Panc1 (cell line): ENCODE data around the gene SLIT3. TPM values are rescaled to one million over a fixed set of nuclear protein-coding genes. Genes with fewer than 3 reads are reported as not detected.

Experiments
- ATAC-seq: fragments of 200-7000 bp; cut with Tn5 transposase; 2 replicates; pipeline ENCODE4 v1.9.1; 2020; ENCODE audit warnings: mild to moderate bottlenecking, moderate library complexity
- BruUV-seq: library from RNA; stranded (reverse); fragments of 400-500 nt; replicated peaks from 2 replicates; lab custom pipeline; 2021; lab: Mats Ljungman, UMichigan
- CTCF ChIA-PET: fragments of 300-600 bp; sonication (Branson Sonifier 250); formaldehyde crosslinking; loops from one replicate; lab custom pipeline; 2022; ENCODE audit warnings: antibody characterized with exemption; lab: Charles Lee
- POLR2A ChIA-PET: fragments of 300-600 bp; sonication (Branson Sonifier 250); formaldehyde crosslinking; loops from one replicate; lab custom pipeline; 2022; ENCODE audit warnings: antibody characterized with exemption; lab: Charles Lee
- DNase-seq: peaks from one replicate; pipeline ENCODE4 v3.0.0-alpha.2; 2010; ENCODE audit warnings: low read depth, low spot score
- H3K27ac ChIP-seq: 2 replicates; pipeline ENCODE4 v1.5.1; 2011; ENCODE audit warnings: mild to moderate bottlenecking, low read length, inconsistent platforms
- H3K27me3 ChIP-seq: fragments of 200-500 bp; sonication (Bioruptor generic); 2 replicates; pipeline ENCODE4 v1.6.0; 2014; ENCODE audit warnings: low read length, inconsistent platforms; ENCODE audit not compliant: control insufficient read depth, insufficient read depth
- H3K36me3 ChIP-seq: fragments of 200-500 bp; sonication (Bioruptor generic); 2 replicates; pipeline ENCODE4 v1.5.1; 2014; ENCODE audit warnings: inconsistent platforms, mild to moderate bottlenecking, low read length, moderate library complexity; ENCODE audit not compliant: control insufficient read depth, insufficient read depth
- H3K4me1 ChIP-seq: 2 replicates; pipeline ENCODE4 v1.5.1; 2011; ENCODE audit warnings: inconsistent platforms, mild to moderate bottlenecking, low read length, moderate library complexity; ENCODE audit not compliant: control insufficient read depth, insufficient read depth
- H3K4me3 ChIP-seq, 2 experiments: 2 replicates each; pipeline ENCODE4 v1.5.1; 2011 to 2012; ENCODE audit warnings: low read depth in 2 of 2, low read length in 2 of 2, mild to moderate bottlenecking in 2 of 2, inconsistent platforms in 1 of 2, moderate library complexity in 1 of 2
- H3K9me3 ChIP-seq: fragments of 200-500 bp; sonication (Bioruptor generic); 2 replicates; pipeline ENCODE4 v1.5.1; 2014; ENCODE audit warnings: low read depth, mild to moderate bottlenecking, inconsistent platforms, low read length, moderate library complexity; ENCODE audit not compliant: control insufficient read depth, insufficient read depth
- POLR2AphosphoS5 ChIP-seq: IDR thresholded peaks from 2 replicates; pipeline ENCODE4 v1.6.1; 2012; ENCODE audit warnings: mild to moderate bottlenecking, low read depth, low read length, moderate library complexity
- SIN3A ChIP-seq: IDR thresholded peaks from 2 replicates; pipeline ENCODE4 v1.6.1; 2012; ENCODE audit warnings: low read depth, mild to moderate bottlenecking, low read length, moderate library complexity, borderline replicate concordance; ENCODE audit not compliant: insufficient read depth
- TCF7L2 ChIP-seq: IDR thresholded peaks from 2 replicates; pipeline ENCODE4 v1.6.1; 2011; ENCODE audit warnings: mild to moderate bottlenecking, low read depth, low read length, inconsistent platforms
- in situ Hi-C: cut with HindIII; loops from 2 replicates; pipeline ENCODE4 v1.10.0; 2016; ENCODE audit warnings: low sequenced_read_pairs, low pct_unique_long_range_greater_than_20kb
- intact Hi-C: fragments of 100-400 bp; cut with micrococcal nuclease; formaldehyde crosslinking; loops from one replicate; pipeline ENCODE4 v1.10.0; 2022; ENCODE audit not compliant: unreplicated experiment
- total RNA-seq: library from RNA; stranded (reverse); gene quantifications from one replicate; pipeline ENCODE4 v1.2.1, GENCODE V29; 2021; ENCODE audit not compliant: unreplicated experiment
- TF ChIP-seq, protein P1 (sequence below), 2 experiments: IDR thresholded peaks; 2 replicates each; pipeline ENCODE4 v1.6.1; 2011 to 2012; ENCODE audit warnings: low read depth in 2 of 2, control low read depth in 1 of 2, low read length in 1 of 2, mild to moderate bottlenecking in 1 of 2, moderate library complexity in 1 of 2; ENCODE audit not compliant: insufficient read depth in 1 of 2
- TF ChIP-seq, protein P2 (sequence below): fragments of 450-650 bp; IDR thresholded peaks from 2 replicates; pipeline ENCODE4 v1.5.1; 2017; ENCODE audit warnings: mild to moderate bottlenecking

The SLIT3 gene
- total RNA-seq, 1 experiment from 2014 or later = 26.4 TPM

DNA sequence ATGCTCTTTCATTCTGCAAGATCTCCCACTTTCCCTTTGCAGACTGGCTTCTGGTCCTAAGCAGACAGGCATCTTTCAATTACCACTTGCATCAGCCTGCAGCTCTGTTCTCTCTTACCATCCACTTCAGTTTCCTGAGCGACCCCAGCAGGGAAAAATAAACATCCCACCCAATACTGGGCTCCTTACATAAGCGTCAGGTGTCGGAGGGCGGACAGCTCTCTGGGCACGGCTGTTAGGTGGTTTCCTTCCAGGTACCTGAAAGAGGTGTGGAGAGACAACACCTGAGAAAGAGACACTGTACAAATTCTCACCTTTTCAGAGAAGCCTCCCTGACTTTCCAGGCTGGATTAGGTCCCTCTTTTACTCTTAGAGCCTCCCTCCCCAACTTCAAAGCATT lies 576.7 kb downstream of the SLIT3 start:
- Histone ChIP-seq H3K36me3 (no peaks in the 10 kb centered on the region), H3K27me3 (no peaks in the 10 kb centered on the region), H3K9me3 (no peaks in the 10 kb centered on the region), H3K4me1 (no peaks in the 10 kb centered on the region), H3K4me3 (no peak overlapping the region), H3K27ac (no peak overlapping the region)
- BruUV-seq = no TSS peak
- DNase-seq (no peak), ATAC-seq (no peak)
- CTCF ChIA-PET = no interaction called here
- in situ Hi-C loops (no loop called here), intact Hi-C loops (no loop called here)
- POLR2A ChIA-PET = no interaction called here
- TF ChIP-seq, protein P1, sequence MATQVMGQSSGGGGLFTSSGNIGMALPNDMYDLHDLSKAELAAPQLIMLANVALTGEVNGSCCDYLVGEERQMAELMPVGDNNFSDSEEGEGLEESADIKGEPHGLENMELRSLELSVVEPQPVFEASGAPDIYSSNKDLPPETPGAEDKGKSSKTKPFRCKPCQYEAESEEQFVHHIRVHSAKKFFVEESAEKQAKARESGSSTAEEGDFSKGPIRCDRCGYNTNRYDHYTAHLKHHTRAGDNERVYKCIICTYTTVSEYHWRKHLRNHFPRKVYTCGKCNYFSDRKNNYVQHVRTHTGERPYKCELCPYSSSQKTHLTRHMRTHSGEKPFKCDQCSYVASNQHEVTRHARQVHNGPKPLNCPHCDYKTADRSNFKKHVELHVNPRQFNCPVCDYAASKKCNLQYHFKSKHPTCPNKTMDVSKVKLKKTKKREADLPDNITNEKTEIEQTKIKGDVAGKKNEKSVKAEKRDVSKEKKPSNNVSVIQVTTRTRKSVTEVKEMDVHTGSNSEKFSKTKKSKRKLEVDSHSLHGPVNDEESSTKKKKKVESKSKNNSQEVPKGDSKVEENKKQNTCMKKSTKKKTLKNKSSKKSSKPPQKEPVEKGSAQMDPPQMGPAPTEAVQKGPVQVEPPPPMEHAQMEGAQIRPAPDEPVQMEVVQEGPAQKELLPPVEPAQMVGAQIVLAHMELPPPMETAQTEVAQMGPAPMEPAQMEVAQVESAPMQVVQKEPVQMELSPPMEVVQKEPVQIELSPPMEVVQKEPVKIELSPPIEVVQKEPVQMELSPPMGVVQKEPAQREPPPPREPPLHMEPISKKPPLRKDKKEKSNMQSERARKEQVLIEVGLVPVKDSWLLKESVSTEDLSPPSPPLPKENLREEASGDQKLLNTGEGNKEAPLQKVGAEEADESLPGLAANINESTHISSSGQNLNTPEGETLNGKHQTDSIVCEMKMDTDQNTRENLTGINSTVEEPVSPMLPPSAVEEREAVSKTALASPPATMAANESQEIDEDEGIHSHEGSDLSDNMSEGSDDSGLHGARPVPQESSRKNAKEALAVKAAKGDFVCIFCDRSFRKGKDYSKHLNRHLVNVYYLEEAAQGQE (IDR thresholded peaks at IDR 0.05; ENCODE audit: insufficient read depth in 1 of 2, low read depth in 2 of 2, low read length in 1 of 2) = no peak
- no peak for TF ChIP-seq SIN3A
- no peak for TF ChIP-seq POLR2AphosphoS5

DNA sequence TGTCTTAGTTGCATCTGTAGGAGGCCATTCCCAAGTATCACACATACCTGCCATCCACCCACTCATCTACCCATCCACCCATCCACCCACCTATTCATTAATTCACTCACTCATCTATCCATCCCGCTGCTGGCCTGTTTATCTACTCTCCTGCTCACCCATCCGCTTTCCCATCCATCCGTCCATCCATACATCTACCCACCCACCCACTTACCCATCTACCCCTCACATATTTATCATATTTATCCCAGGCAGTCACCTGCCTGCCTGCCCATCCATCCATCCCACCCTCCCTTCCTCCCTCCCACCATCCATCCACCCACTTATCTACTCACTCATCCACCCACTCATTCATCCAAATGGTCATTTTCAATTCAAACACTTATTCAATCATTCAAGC lies 577.9 kb downstream of the SLIT3 start:
- BruUV-seq = no TSS peak
- no peaks in the 10 kb centered on the region for H3K27me3 ChIP-seq
- DNase-seq = no peak

More for the DNA sequence above, 577.9 kb downstream of the SLIT3 start:
- TF ChIP-seq, protein P1 (IDR thresholded peaks at IDR 0.05; ENCODE audit: insufficient read depth in 1 of 2, low read depth in 2 of 2, low read length in 1 of 2) = no peak
- TF ChIP-seq, protein P2, sequence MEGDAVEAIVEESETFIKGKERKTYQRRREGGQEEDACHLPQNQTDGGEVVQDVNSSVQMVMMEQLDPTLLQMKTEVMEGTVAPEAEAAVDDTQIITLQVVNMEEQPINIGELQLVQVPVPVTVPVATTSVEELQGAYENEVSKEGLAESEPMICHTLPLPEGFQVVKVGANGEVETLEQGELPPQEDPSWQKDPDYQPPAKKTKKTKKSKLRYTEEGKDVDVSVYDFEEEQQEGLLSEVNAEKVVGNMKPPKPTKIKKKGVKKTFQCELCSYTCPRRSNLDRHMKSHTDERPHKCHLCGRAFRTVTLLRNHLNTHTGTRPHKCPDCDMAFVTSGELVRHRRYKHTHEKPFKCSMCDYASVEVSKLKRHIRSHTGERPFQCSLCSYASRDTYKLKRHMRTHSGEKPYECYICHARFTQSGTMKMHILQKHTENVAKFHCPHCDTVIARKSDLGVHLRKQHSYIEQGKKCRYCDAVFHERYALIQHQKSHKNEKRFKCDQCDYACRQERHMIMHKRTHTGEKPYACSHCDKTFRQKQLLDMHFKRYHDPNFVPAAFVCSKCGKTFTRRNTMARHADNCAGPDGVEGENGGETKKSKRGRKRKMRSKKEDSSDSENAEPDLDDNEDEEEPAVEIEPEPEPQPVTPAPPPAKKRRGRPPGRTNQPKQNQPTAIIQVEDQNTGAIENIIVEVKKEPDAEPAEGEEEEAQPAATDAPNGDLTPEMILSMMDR = no peak
- TF ChIP-seq POLR2AphosphoS5 (no peak), TCF7L2 (no peak), SIN3A (no peak)
- ChIA-PET CTCF (no interaction called here), POLR2A (no interaction called here)
- Histone ChIP-seq H3K27ac (no peak overlapping the region), H3K9me3 (no peaks in the 10 kb centered on the region), H3K4me1 (no peaks in the 10 kb centered on the region), H3K36me3 (no peaks in the 10 kb centered on the region), H3K4me3 (no peak overlapping the region)
- intact Hi-C loops (no loop called here), in situ Hi-C loops (no loop called here)
- ATAC-seq = no peak
